ENCODE results near the gene ZNF552. TPM values are rescaled to one million over a fixed set of nuclear protein-coding genes. Genes with fewer than 3 reads are reported as not detected.
A peak's percentile ranks its signal among the peaks of the same experiment; 100 is the strongest.

ZNF552 gene
- total RNA-seq, 8 experiments from 2014 or later: 4.4 to 20.0 (median 6.8) TPM

- H3K4me1 ChIP-seq (replicated peaks in 1 of 2): no peaks in the 10 kb centered on the region
- in situ Hi-C loops (cut with MboI; ENCODE audit: low pct_unique_long_range_greater_than_20kb in 2 of 9, low sequenced_read_pairs in 9 of 9, unreplicated experiment in 9 of 9): no loop called here
- no peak overlapping the region for H3K4me3 ChIP-seq
- H3K27ac ChIP-seq: no peak overlapping the region
- ATAC-seq (replicated peaks in 6 of 8): no peak
- 83 to 100% (median 100%) methylated on average over 1 to 4 of the region's 4 CpGs; no CpG with 5 or more reads in 3 of the 10 experiments for WGBS, 10 experiments
These were observed 25.4 kb downstream of the ZNF552 start for GRCh38 chr19:57789288-57789687.

GRCh38 chr19:57788114-57788692 is 26.5 kb downstream of the ZNF552 start:
- no peak overlapping the region for H3K4me3 ChIP-seq
- in situ Hi-C loops (cut with MboI; ENCODE audit: low pct_unique_long_range_greater_than_20kb in 2 of 9, low sequenced_read_pairs in 9 of 9, unreplicated experiment in 9 of 9): no loop called here
- H3K4me1 ChIP-seq (replicated peaks in 1 of 2): no peaks in the 10 kb centered on the region
- no peak for ATAC-seq (replicated peaks in 6 of 8)
- H3K27ac ChIP-seq: no peak overlapping the region

GRCh38 chr19:57786906-57787305 is 27.8 kb downstream of the ZNF552 start:
- 78 to 100% (median 94%) methylated on average over 1 to 5 of the region's 5 CpGs; no CpG with 5 or more reads in 2 of the 10 experiments for WGBS, 10 experiments
- in situ Hi-C loops (cut with MboI; ENCODE audit: low pct_unique_long_range_greater_than_20kb in 2 of 9, low sequenced_read_pairs in 9 of 9, unreplicated experiment in 9 of 9): no loop called here
- no peak overlapping the region for H3K4me3 ChIP-seq
- H3K27ac ChIP-seq: no peak overlapping the region
- no peaks in the 10 kb centered on the region for H3K4me1 ChIP-seq (replicated peaks in 1 of 2)
- ATAC-seq (replicated peaks in 6 of 8): no peak

GRCh38 chr19:57786286-57786685 is 28.4 kb downstream of the ZNF552 start:
- in situ Hi-C loops (cut with MboI; ENCODE audit: low pct_unique_long_range_greater_than_20kb in 2 of 9, low sequenced_read_pairs in 9 of 9, unreplicated experiment in 9 of 9): no loop called here
- WGBS, 10 experiments: 88 to 98% (median 95%) methylated on average over 7 to 17 of the region's 38 CpGs; no CpG with 5 or more reads in 7 of the 10 experiments
- ATAC-seq (replicated peaks in 6 of 8): no peak

GRCh38 chr19:57779220-57779845 is 35.4 kb downstream of the ZNF552 start:
- in situ Hi-C loops (cut with MboI; ENCODE audit: low pct_unique_long_range_greater_than_20kb in 2 of 9, low sequenced_read_pairs in 9 of 9, unreplicated experiment in 9 of 9): no loop called here
- Histone ChIP-seq H3K4me1 (replicated peaks in 1 of 2) (no peaks in the 10 kb centered on the region), H3K27ac (no peak overlapping the region), H3K4me3 (no peak overlapping the region)
- 90 to 100% (median 99%) methylated on average over 2 to 10 of the region's 10 CpGs; no CpG with 5 or more reads in 1 of the 10 experiments for WGBS, 10 experiments
- ATAC-seq (replicated peaks in 6 of 8): no peak

More at GRCh38 chr19:57786286-57786685, 28.4 kb downstream of the ZNF552 start:
- Histone ChIP-seq H3K4me1 (replicated peaks in 1 of 2) (no peaks in the 10 kb centered on the region), H3K27ac (no peak overlapping the region), H3K4me3 (no peak overlapping the region)

GRCh38 chr19:57778336-57778735 is 36.4 kb downstream of the ZNF552 start:
- peak in 1 of 8 experiments; percentile 36 for ATAC-seq (replicated peaks in 6 of 8)
- WGBS, 10 experiments: 100% methylated on average over 1 to 4 of the region's 4 CpGs; no CpG with 5 or more reads in 3 of the 10 experiments
- in situ Hi-C loops (cut with MboI; ENCODE audit: low pct_unique_long_range_greater_than_20kb in 2 of 9, low sequenced_read_pairs in 9 of 9, unreplicated experiment in 9 of 9): no loop called here

GRCh38 chr19:57776764-57777296 is 37.9 kb downstream of the ZNF552 start:
- Histone ChIP-seq H3K27ac (no peak overlapping the region), H3K4me1 (replicated peaks in 1 of 2) (no peaks in the 10 kb centered on the region), H3K4me3 (no peak overlapping the region)
- in situ Hi-C loops (cut with MboI; ENCODE audit: low pct_unique_long_range_greater_than_20kb in 2 of 9, low sequenced_read_pairs in 9 of 9, unreplicated experiment in 9 of 9): no loop called here
- WGBS, 10 experiments: 83 to 100% (median 93%) methylated on average over 1 to 6 of the region's 6 CpGs; no CpG with 5 or more reads in 3 of the 10 experiments
- no peak for ATAC-seq (replicated peaks in 6 of 8)

More at GRCh38 chr19:57778336-57778735, 36.4 kb downstream of the ZNF552 start:
- Histone ChIP-seq H3K27ac (no peak overlapping the region), H3K4me1 (replicated peaks in 1 of 2) (no peaks in the 10 kb centered on the region), H3K4me3 (no peak overlapping the region)

GRCh38 chr19:57773488-57773887 is 41.2 kb downstream of the ZNF552 start:
- H3K4me3 ChIP-seq: no peak overlapping the region
- WGBS, 10 experiments: 60 to 100% (median 97%) methylated on average over 1 to 3 of the region's 3 CpGs; no CpG with 5 or more reads in 5 of the 10 experiments
- in situ Hi-C loops (cut with MboI; ENCODE audit: low pct_unique_long_range_greater_than_20kb in 2 of 9, low sequenced_read_pairs in 9 of 9, unreplicated experiment in 9 of 9): no loop called here
- peaks cover 5 to 7% of the 10 kb centered on the region in 2 donors for H3K4me1 ChIP-seq (replicated peaks in 1 of 2)
- H3K27ac ChIP-seq: no peak overlapping the region
- ATAC-seq (replicated peaks in 6 of 8): peak in 2 of 8 experiments; percentile 10 to 36

- Histone ChIP-seq H3K27ac (no peak overlapping the region), H3K4me3 (no peak overlapping the region), H3K4me1 (replicated peaks in 1 of 2) (peaks cover 5 to 7% of the 10 kb centered on the region in 2 donors)
- WGBS, 10 experiments: 67 to 100% (median 97%) methylated on average over 1 to 3 of the region's 4 CpGs; no CpG with 5 or more reads in 2 of the 10 experiments
- in situ Hi-C loops (cut with MboI; ENCODE audit: low pct_unique_long_range_greater_than_20kb in 2 of 9, low sequenced_read_pairs in 9 of 9, unreplicated experiment in 9 of 9): no loop called here
- ATAC-seq (replicated peaks in 6 of 8): no peak
These were observed 43.3 kb downstream of the ZNF552 start for GRCh38 chr19:57771417-57771816.

- H3K27ac ChIP-seq: peak within 1 kb of the TSS; percentile 81 to 95
- ATAC-seq (replicated peaks in 6 of 8): peak; percentile 96 to 99 (median 99)
- in situ Hi-C loops (cut with MboI; ENCODE audit: low pct_unique_long_range_greater_than_20kb in 2 of 9, low sequenced_read_pairs in 9 of 9, unreplicated experiment in 9 of 9): no loop called here
- H3K4me3 ChIP-seq: peak within 1 kb of the TSS; percentile 64 to 91 (median 79)
- 0 to 22% (median 5%) methylated on average over 2 to 37 of the region's 61 CpGs; no CpG with 5 or more reads in 6 of the 10 experiments for WGBS, 10 experiments
- peaks cover 5 to 7% of the 10 kb centered on the region in 2 donors for H3K4me1 ChIP-seq (replicated peaks in 1 of 2)
These were observed 45.2 kb downstream of the ZNF552 start, which contains the start of gene ZNF586 for GRCh38 chr19:57769345-57770131. Gene ZNF586, plus strand, starts transcription at chr19:57769676. Its CDS starts 167 bp downstream, at chr19:57769843.

- in situ Hi-C loops (cut with MboI; ENCODE audit: low pct_unique_long_range_greater_than_20kb in 2 of 9, low sequenced_read_pairs in 9 of 9, unreplicated experiment in 9 of 9): no loop called here
- no peak for ATAC-seq (replicated peaks in 6 of 8)
- Histone ChIP-seq H3K27ac (no peak overlapping the region), H3K4me3 (no peak overlapping the region), H3K4me1 (replicated peaks in 1 of 2) (no peaks in the 10 kb centered on the region)
- 90% methylated on average over 2 of the region's 2 CpGs; no CpG with 5 or more reads in 9 of the 10 experiments for WGBS, 10 experiments
These were observed 55.6 kb downstream of the ZNF552 start for GRCh38 chr19:57759096-57759495.

GRCh38 chr19:57757941-57758340 is 56.8 kb downstream of the ZNF552 start:
- Histone ChIP-seq H3K27ac (no peak overlapping the region), H3K4me1 (replicated peaks in 1 of 2) (no peaks in the 10 kb centered on the region), H3K4me3 (no peak overlapping the region)
- 50 to 100% (median 94%) methylated on average over 1 to 2 of the region's 2 CpGs; no CpG with 5 or more reads in 1 of the 10 experiments for WGBS, 10 experiments
- in situ Hi-C loops (cut with MboI; ENCODE audit: low pct_unique_long_range_greater_than_20kb in 2 of 9, low sequenced_read_pairs in 9 of 9, unreplicated experiment in 9 of 9): no loop called here
- no peak for ATAC-seq (replicated peaks in 6 of 8)
